ENCODE data around the gene SYT2.

SYT2 gene

DNA sequence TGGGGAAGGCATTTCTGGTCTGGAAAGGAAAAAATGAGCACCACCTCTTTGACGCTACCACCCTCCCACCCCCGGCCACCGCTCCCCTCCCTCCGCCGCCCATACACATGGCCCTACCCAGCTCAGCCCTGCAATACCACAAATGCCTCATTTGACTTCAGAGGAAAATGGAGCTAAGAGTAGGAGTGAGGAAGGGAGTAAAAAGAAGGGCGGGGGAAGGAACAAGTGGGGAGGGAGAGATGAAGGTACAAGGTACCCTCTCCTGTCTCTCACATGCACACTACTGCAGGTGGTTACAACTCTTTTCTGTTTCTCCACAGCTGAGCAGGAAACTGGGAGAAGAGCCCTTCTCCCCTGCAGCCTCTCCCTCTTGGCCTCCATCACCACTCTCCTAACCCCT lies 7.1 kb downstream of the SYT2 start:
- H3K9ac ChIP-seq (ENCODE audit: low read length), result no peak overlapping the region
- DNase-seq (ENCODE audit: low read depth), result no peak
- peaks cover 85% of the 10 kb centered on the region for H3K27me3 ChIP-seq (replicated peaks; ENCODE audit: control insufficient read depth, insufficient read depth, low read length)
- H3K4me1 ChIP-seq (ENCODE audit: control insufficient read depth, insufficient read depth, low read length), result no peaks in the 10 kb centered on the region
- H3K4me3 ChIP-seq (ENCODE audit: low read length), result no peak overlapping the region
- H3K9me3 ChIP-seq (ENCODE audit: control insufficient read depth, low read length), result no peaks in the 10 kb centered on the region
- no peaks in the 10 kb centered on the region for H3K36me3 ChIP-seq (ENCODE audit: control insufficient read depth, insufficient read depth, low read length, severe bottlenecking)

DNA sequence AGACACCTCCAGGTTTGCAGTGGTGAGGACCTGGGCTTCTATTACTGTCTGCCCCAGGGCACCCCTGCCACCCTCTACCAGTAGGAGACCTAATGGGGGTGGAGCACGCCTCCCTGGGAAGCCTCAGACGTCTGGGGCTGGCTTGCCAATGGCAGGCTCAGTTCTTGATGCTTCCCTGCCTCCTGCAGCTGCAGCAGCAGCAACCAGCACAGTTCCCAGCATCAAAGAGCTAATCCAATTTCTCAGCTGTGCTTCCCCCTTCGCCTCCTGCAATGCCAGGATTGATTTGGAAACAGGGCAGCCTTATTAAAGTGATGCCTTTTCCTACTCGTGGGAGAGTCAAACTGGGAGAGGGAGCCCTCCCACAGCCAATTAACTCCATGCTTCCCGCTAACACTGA lies 8.2 kb downstream of the SYT2 start:
- Histone ChIP-seq H3K4me3 (ENCODE audit: low read length) (no peak overlapping the region), H3K9ac (ENCODE audit: low read length) (no peak overlapping the region), H3K4me1 (ENCODE audit: control insufficient read depth, insufficient read depth, low read length) (no peaks in the 10 kb centered on the region), H3K9me3 (ENCODE audit: control insufficient read depth, low read length) (no peaks in the 10 kb centered on the region), H3K36me3 (ENCODE audit: control insufficient read depth, insufficient read depth, low read length, severe bottlenecking) (no peaks in the 10 kb centered on the region), H3K27me3 (replicated peaks; ENCODE audit: control insufficient read depth, insufficient read depth, low read length) (peaks cover 85% of the 10 kb centered on the region)
- no peak for DNase-seq (ENCODE audit: low read depth)

GRCh38 chr1:202701200-202701599 lies 9.1 kb downstream of the SYT2 start:
- Histone ChIP-seq H3K27me3 (replicated peaks; ENCODE audit: control insufficient read depth, insufficient read depth, low read length) (peaks cover 85% of the 10 kb centered on the region), H3K36me3 (ENCODE audit: control insufficient read depth, insufficient read depth, low read length, severe bottlenecking) (no peaks in the 10 kb centered on the region), H3K4me1 (ENCODE audit: control insufficient read depth, insufficient read depth, low read length) (no peaks in the 10 kb centered on the region), H3K4me3 (ENCODE audit: low read length) (no peak overlapping the region), H3K9ac (ENCODE audit: low read length) (no peak overlapping the region), H3K9me3 (ENCODE audit: control insufficient read depth, low read length) (no peaks in the 10 kb centered on the region)
- DNase-seq (ENCODE audit: low read depth), result no peak

DNA sequence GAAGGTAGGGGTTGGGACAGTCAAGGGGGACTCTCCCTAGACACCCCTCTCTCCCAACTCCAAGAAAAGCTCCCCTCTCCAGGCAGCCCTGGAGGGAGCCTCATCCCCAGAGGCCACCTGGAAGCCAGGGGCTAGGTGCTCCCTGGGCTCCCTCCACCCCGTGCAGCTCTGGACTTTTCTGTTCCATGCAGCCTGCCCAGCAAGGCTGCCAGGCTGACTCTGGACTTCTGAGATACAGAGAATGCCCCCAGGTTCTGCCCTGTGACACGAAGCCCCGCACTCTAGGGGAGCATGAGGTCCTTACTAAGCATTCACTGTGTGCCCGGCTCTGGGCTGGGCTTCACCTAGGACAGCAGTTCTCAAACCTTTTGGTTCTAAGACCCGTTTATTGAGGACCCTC lies 10.2 kb downstream of the SYT2 start:
- DNase-seq (ENCODE audit: low read depth), result no peak
- no peak overlapping the region for H3K4me3 ChIP-seq (ENCODE audit: low read length)
- H3K27me3 ChIP-seq (replicated peaks; ENCODE audit: control insufficient read depth, insufficient read depth, low read length), result peaks cover 85% of the 10 kb centered on the region
- no peaks in the 10 kb centered on the region for H3K36me3 ChIP-seq (ENCODE audit: control insufficient read depth, insufficient read depth, low read length, severe bottlenecking)
- no peak overlapping the region for H3K9ac ChIP-seq (ENCODE audit: low read length)
- H3K9me3 ChIP-seq (ENCODE audit: control insufficient read depth, low read length), result no peaks in the 10 kb centered on the region
- no peaks in the 10 kb centered on the region for H3K4me1 ChIP-seq (ENCODE audit: control insufficient read depth, insufficient read depth, low read length)

- Histone ChIP-seq H3K4me1 (ENCODE audit: control insufficient read depth, insufficient read depth, low read length) (no peaks in the 10 kb centered on the region), H3K27me3 (replicated peaks; ENCODE audit: control insufficient read depth, insufficient read depth, low read length) (peaks cover 78% of the 10 kb centered on the region), H3K9me3 (ENCODE audit: control insufficient read depth, low read length) (no peaks in the 10 kb centered on the region), H3K9ac (ENCODE audit: low read length) (no peak overlapping the region), H3K36me3 (ENCODE audit: control insufficient read depth, insufficient read depth, low read length, severe bottlenecking) (no peaks in the 10 kb centered on the region), H3K4me3 (ENCODE audit: low read length) (no peak overlapping the region)
- no peak for DNase-seq (ENCODE audit: low read depth)
Observed at GRCh38 chr1:202698276-202698675, 12.0 kb downstream of the SYT2 start.

GRCh38 chr1:202697038-202697437 lies 13.2 kb downstream of the SYT2 start:
- Histone ChIP-seq H3K4me1 (ENCODE audit: control insufficient read depth, insufficient read depth, low read length) (no peaks in the 10 kb centered on the region), H3K4me3 (ENCODE audit: low read length) (no peak overlapping the region), H3K27me3 (replicated peaks; ENCODE audit: control insufficient read depth, insufficient read depth, low read length) (peaks cover 70% of the 10 kb centered on the region), H3K9me3 (ENCODE audit: control insufficient read depth, low read length) (no peaks in the 10 kb centered on the region), H3K9ac (ENCODE audit: low read length) (no peak overlapping the region), H3K36me3 (ENCODE audit: control insufficient read depth, insufficient read depth, low read length, severe bottlenecking) (no peaks in the 10 kb centered on the region)
- DNase-seq (ENCODE audit: low read depth), result no peak

DNA sequence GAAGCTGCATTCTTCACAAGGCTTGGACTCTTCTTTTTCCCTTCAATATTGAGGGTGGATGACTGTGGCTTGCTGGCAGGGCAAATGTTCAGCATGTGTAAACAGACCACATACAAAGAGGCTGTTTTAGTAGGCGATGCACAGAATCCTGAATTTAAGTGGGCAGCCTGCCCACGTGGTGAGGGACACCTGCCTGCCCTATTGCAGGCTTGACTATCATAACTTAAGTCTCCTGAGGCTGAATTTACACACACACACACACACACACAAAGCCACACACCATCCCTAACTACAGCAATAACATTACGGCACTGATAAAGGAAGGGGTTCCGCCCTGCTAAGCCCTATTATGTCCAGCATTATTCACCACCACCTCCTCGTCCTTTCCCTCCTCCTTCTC lies 15.9 kb downstream of the SYT2 start:
- no peak for DNase-seq (ENCODE audit: low read depth)
- Histone ChIP-seq H3K9ac (ENCODE audit: low read length) (no peak overlapping the region), H3K9me3 (ENCODE audit: control insufficient read depth, low read length) (no peaks in the 10 kb centered on the region), H3K27me3 (replicated peaks; ENCODE audit: control insufficient read depth, insufficient read depth, low read length) (peaks cover 74% of the 10 kb centered on the region), H3K4me1 (ENCODE audit: control insufficient read depth, insufficient read depth, low read length) (no peaks in the 10 kb centered on the region), H3K4me3 (ENCODE audit: low read length) (no peak overlapping the region), H3K36me3 (ENCODE audit: control insufficient read depth, insufficient read depth, low read length, severe bottlenecking) (no peaks in the 10 kb centered on the region)

- peak; percentile 80 for DNase-seq (ENCODE audit: low read depth)
- Histone ChIP-seq H3K4me1 (ENCODE audit: control insufficient read depth, insufficient read depth, low read length) (no peaks in the 10 kb centered on the region), H3K9ac (ENCODE audit: low read length) (no peak overlapping the region), H3K36me3 (ENCODE audit: control insufficient read depth, insufficient read depth, low read length, severe bottlenecking) (no peaks in the 10 kb centered on the region), H3K9me3 (ENCODE audit: control insufficient read depth, low read length) (no peaks in the 10 kb centered on the region), H3K27me3 (replicated peaks; ENCODE audit: control insufficient read depth, insufficient read depth, low read length) (peaks cover 71% of the 10 kb centered on the region), H3K4me3 (ENCODE audit: low read length) (no peak overlapping the region)
Observed at GRCh38 chr1:202692959-202693555, 17.2 kb downstream of the SYT2 start.

DNA sequence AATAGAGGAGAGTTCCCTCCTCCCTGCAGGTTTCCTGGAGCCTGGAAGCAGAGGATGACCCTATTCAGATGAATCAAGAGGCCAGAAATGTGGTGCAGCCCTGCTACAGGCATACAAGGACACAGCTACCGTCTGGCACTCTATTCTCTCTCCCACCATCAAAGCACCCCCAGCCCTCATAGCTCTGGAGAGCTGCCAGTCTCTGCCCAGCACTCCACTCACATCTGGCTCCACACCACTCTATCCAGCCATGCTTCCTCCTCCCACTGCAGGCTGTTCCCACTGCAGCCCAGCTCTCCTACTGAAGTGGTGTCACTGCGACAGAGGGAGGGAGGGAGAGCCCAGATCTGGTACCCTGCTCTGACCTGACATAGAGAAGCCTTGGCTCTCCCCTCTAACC lies 18.4 kb downstream of the SYT2 start:
- DNase-seq (ENCODE audit: low read depth), result no peak
- H3K4me1 ChIP-seq (ENCODE audit: control insufficient read depth, insufficient read depth, low read length), result no peaks in the 10 kb centered on the region
- peaks cover 59% of the 10 kb centered on the region for H3K27me3 ChIP-seq (replicated peaks; ENCODE audit: control insufficient read depth, insufficient read depth, low read length)
- H3K9me3 ChIP-seq (ENCODE audit: control insufficient read depth, low read length), result no peaks in the 10 kb centered on the region
- H3K4me3 ChIP-seq (ENCODE audit: low read length), result no peak overlapping the region
- H3K9ac ChIP-seq (ENCODE audit: low read length), result no peak overlapping the region
- H3K36me3 ChIP-seq (ENCODE audit: control insufficient read depth, insufficient read depth, low read length, severe bottlenecking), result no peaks in the 10 kb centered on the region

GRCh38 chr1:202689493-202690342 lies 20.5 kb downstream of the SYT2 start:
- Histone ChIP-seq H3K36me3 (ENCODE audit: control insufficient read depth, insufficient read depth, low read length, severe bottlenecking) (no peaks in the 10 kb centered on the region), H3K4me3 (ENCODE audit: low read length) (no peak overlapping the region), H3K9me3 (ENCODE audit: control insufficient read depth, low read length) (no peaks in the 10 kb centered on the region), H3K9ac (ENCODE audit: low read length) (no peak overlapping the region), H3K4me1 (ENCODE audit: control insufficient read depth, insufficient read depth, low read length) (no peaks in the 10 kb centered on the region), H3K27me3 (replicated peaks; ENCODE audit: control insufficient read depth, insufficient read depth, low read length) (peaks cover 58% of the 10 kb centered on the region)
- no peak for DNase-seq (ENCODE audit: low read depth)

DNA sequence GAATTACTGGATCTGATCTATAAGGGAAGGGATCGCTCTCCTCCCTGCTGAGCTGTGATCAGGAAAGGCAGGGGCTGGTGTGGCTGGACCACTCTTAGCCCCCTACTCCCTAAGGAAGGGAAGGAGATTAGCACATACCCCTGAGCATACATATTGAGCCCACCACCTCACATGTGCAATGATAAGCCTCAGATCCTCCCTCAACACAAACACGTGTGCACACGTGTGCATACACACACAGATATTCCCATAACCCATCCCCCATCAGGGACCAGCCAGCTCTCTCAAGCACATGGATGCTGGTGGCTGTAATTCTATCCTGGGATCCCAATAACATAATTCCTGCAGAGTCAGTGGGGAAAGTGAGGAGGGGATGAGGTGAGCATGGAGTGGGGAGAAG lies 21.2 kb downstream of the SYT2 start:
- Histone ChIP-seq H3K27me3 (replicated peaks; ENCODE audit: control insufficient read depth, insufficient read depth, low read length) (peaks cover 60% of the 10 kb centered on the region), H3K4me1 (ENCODE audit: control insufficient read depth, insufficient read depth, low read length) (no peaks in the 10 kb centered on the region), H3K9me3 (ENCODE audit: control insufficient read depth, low read length) (no peaks in the 10 kb centered on the region), H3K4me3 (ENCODE audit: low read length) (no peak overlapping the region), H3K9ac (ENCODE audit: low read length) (no peak overlapping the region), H3K36me3 (ENCODE audit: control insufficient read depth, insufficient read depth, low read length, severe bottlenecking) (no peaks in the 10 kb centered on the region)
- DNase-seq (ENCODE audit: low read depth), result no peak

Data from adipocyte (in vitro differentiated cells).